WTC11 (cell line): ENCODE data around the gene WDR36.

Experiments
- CBFB ChIP-seq: sonication (generic); formaldehyde crosslinking; IDR thresholded peaks from 2 replicates; pipeline ENCODE4 v1.8.1; 2022; ENCODE audit warnings: mild to moderate bottlenecking, low read depth, missing genetic modification reagents
- ESRRA ChIP-seq: sonication (generic); formaldehyde crosslinking; IDR thresholded peaks from 2 replicates; pipeline ENCODE4 v1.8.1; 2022; ENCODE audit warnings: mild to moderate bottlenecking, missing genetic modification reagents, borderline replicate concordance
- FOXK1 ChIP-seq: sonication (generic); formaldehyde crosslinking; IDR thresholded peaks from 2 replicates; pipeline ENCODE4 v1.8.0; 2022; ENCODE audit warnings: mild to moderate bottlenecking, moderate library complexity, missing genetic modification reagents
- RELA ChIP-seq: sonication (generic); formaldehyde crosslinking; IDR thresholded peaks from 2 replicates; pipeline ENCODE4 v1.8.1; 2022; ENCODE audit warnings: missing genetic modification reagents, mild to moderate bottlenecking, borderline replicate concordance
- SP1 ChIP-seq: sonication (generic); formaldehyde crosslinking; conservative IDR thresholded peaks from 2 replicates; pipeline ENCODE4 v1.8.1; 2022; ENCODE audit warnings: missing genetic modification reagents
- TF ChIP-seq, protein P1 (sequence below): sonication (generic); formaldehyde crosslinking; IDR thresholded peaks from 2 replicates; pipeline ENCODE4 v1.8.0; 2023; ENCODE audit warnings: mild to moderate bottlenecking, missing genetic modification reagents
- TF ChIP-seq, protein P2 (sequence below): fragments of 200-600 bp; IDR thresholded peaks from 2 replicates; pipeline ENCODE4 v1.8.0; 2022; ENCODE audit warnings: antibody characterized with exemption
- TF ChIP-seq, protein P3 (sequence below): sonication (generic); formaldehyde crosslinking; IDR thresholded peaks from 2 replicates; pipeline ENCODE4 v1.8.1; 2023; ENCODE audit warnings: mild to moderate bottlenecking, missing genetic modification reagents, moderate library complexity
- TF ChIP-seq, protein P4 (sequence below): sonication (generic); formaldehyde crosslinking; conservative IDR thresholded peaks from 2 replicates; pipeline ENCODE4 v1.8.1; 2022; ENCODE audit warnings: mild to moderate bottlenecking, missing genetic modification reagents
- TF ChIP-seq, protein P5 (sequence below): sonication (generic); formaldehyde crosslinking; IDR thresholded peaks from 2 replicates; pipeline ENCODE4 v1.8.0; 2023; ENCODE audit warnings: missing genetic modification reagents, mild to moderate bottlenecking, borderline replicate concordance

DNA sequence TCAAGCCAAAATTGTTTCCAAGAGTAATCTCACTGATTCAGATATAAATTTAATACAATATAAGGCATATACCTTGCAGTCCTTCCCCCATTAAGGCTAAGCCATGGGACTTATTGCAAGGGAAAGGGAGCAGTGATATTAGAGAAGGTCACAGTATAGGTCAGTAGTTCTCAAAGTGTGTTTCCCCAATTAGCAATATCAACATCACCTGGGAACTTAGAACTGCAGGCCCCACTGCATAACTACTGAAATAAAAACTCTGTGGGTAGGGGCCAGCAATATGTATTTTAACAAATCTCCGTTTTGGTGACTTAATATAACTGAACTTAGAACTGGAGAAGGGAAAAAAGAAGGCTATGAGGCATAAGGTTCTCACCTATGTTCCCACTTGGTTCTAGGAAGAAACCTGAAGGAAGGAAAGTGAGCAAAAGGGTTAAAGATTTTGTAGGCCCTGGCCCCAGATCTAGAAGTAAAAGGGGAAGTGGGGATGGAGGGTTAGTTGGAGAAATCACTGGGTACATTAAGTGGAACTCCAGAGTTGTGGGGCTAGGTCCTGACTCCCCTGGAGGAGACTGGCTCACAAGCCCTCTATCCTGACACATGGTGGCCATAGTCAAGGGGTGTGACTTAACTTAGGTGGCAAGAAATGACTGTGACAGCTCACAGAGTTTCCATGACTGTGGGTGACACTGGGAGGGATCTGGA is 40.7 kb downstream of the WDR36 start:
- TF ChIP-seq, protein P1, sequence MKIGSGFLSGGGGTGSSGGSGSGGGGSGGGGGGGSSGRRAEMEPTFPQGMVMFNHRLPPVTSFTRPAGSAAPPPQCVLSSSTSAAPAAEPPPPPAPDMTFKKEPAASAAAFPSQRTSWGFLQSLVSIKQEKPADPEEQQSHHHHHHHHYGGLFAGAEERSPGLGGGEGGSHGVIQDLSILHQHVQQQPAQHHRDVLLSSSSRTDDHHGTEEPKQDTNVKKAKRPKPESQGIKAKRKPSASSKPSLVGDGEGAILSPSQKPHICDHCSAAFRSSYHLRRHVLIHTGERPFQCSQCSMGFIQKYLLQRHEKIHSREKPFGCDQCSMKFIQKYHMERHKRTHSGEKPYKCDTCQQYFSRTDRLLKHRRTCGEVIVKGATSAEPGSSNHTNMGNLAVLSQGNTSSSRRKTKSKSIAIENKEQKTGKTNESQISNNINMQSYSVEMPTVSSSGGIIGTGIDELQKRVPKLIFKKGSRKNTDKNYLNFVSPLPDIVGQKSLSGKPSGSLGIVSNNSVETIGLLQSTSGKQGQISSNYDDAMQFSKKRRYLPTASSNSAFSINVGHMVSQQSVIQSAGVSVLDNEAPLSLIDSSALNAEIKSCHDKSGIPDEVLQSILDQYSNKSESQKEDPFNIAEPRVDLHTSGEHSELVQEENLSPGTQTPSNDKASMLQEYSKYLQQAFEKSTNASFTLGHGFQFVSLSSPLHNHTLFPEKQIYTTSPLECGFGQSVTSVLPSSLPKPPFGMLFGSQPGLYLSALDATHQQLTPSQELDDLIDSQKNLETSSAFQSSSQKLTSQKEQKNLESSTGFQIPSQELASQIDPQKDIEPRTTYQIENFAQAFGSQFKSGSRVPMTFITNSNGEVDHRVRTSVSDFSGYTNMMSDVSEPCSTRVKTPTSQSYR: no peak
- TF ChIP-seq, protein P2, sequence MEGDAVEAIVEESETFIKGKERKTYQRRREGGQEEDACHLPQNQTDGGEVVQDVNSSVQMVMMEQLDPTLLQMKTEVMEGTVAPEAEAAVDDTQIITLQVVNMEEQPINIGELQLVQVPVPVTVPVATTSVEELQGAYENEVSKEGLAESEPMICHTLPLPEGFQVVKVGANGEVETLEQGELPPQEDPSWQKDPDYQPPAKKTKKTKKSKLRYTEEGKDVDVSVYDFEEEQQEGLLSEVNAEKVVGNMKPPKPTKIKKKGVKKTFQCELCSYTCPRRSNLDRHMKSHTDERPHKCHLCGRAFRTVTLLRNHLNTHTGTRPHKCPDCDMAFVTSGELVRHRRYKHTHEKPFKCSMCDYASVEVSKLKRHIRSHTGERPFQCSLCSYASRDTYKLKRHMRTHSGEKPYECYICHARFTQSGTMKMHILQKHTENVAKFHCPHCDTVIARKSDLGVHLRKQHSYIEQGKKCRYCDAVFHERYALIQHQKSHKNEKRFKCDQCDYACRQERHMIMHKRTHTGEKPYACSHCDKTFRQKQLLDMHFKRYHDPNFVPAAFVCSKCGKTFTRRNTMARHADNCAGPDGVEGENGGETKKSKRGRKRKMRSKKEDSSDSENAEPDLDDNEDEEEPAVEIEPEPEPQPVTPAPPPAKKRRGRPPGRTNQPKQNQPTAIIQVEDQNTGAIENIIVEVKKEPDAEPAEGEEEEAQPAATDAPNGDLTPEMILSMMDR: no peak
- no peak for TF ChIP-seq FOXK1 (CRISPR knock-in tag)
- TF ChIP-seq, protein P3, sequence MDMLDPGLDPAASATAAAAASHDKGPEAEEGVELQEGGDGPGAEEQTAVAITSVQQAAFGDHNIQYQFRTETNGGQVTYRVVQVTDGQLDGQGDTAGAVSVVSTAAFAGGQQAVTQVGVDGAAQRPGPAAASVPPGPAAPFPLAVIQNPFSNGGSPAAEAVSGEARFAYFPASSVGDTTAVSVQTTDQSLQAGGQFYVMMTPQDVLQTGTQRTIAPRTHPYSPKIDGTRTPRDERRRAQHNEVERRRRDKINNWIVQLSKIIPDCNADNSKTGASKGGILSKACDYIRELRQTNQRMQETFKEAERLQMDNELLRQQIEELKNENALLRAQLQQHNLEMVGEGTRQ: no peak
- TF ChIP-seq SP1: no peak
- TF ChIP-seq, protein P4, sequence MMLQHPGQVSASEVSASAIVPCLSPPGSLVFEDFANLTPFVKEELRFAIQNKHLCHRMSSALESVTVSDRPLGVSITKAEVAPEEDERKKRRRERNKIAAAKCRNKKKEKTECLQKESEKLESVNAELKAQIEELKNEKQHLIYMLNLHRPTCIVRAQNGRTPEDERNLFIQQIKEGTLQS (CRISPR knock-in tag): no peak
- no peak for TF ChIP-seq CBFB (CRISPR knock-in tag)
- TF ChIP-seq RELA (CRISPR knock-in tag): no peak
- TF ChIP-seq ESRRA (CRISPR knock-in tag): no peak
- TF ChIP-seq, protein P5, sequence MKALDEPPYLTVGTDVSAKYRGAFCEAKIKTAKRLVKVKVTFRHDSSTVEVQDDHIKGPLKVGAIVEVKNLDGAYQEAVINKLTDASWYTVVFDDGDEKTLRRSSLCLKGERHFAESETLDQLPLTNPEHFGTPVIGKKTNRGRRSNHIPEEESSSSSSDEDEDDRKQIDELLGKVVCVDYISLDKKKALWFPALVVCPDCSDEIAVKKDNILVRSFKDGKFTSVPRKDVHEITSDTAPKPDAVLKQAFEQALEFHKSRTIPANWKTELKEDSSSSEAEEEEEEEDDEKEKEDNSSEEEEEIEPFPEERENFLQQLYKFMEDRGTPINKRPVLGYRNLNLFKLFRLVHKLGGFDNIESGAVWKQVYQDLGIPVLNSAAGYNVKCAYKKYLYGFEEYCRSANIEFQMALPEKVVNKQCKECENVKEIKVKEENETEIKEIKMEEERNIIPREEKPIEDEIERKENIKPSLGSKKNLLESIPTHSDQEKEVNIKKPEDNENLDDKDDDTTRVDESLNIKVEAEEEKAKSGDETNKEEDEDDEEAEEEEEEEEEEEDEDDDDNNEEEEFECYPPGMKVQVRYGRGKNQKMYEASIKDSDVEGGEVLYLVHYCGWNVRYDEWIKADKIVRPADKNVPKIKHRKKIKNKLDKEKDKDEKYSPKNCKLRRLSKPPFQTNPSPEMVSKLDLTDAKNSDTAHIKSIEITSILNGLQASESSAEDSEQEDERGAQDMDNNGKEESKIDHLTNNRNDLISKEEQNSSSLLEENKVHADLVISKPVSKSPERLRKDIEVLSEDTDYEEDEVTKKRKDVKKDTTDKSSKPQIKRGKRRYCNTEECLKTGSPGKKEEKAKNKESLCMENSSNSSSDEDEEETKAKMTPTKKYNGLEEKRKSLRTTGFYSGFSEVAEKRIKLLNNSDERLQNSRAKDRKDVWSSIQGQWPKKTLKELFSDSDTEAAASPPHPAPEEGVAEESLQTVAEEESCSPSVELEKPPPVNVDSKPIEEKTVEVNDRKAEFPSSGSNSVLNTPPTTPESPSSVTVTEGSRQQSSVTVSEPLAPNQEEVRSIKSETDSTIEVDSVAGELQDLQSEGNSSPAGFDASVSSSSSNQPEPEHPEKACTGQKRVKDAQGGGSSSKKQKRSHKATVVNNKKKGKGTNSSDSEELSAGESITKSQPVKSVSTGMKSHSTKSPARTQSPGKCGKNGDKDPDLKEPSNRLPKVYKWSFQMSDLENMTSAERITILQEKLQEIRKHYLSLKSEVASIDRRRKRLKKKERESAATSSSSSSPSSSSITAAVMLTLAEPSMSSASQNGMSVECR (CRISPR knock-in tag): no peak
